GM06990 (cell line): ENCODE results near the gene LMO3.

Experiments used
- DNase-seq: peaks from one replicate; pipeline ENCODE4 v3.0.0-alpha.2; 2011; ENCODE audit not compliant: insufficient read length; ENCODE audit errors: extremely low read depth
- H3K27me3 ChIP-seq: replicated peaks from 2 replicates; pipeline ENCODE4 v1.6.0; 2011; ENCODE audit warnings: low read length; ENCODE audit not compliant: control insufficient read depth, insufficient read depth
- H3K36me3 ChIP-seq: 2 replicates; pipeline ENCODE4 v1.5.1; 2011; ENCODE audit warnings: low read length; ENCODE audit not compliant: control insufficient read depth, insufficient read depth
- H3K4me3 ChIP-seq: replicated peaks from 2 replicates; pipeline ENCODE4 v1.5.1; 2011; ENCODE audit warnings: low read depth, mild to moderate bottlenecking, control low read depth, low read length
- CTCF ChIP-seq: IDR thresholded peaks from 2 replicates; pipeline ENCODE4 v1.5.1; 2011; ENCODE audit warnings: low read length, control low read depth, mild to moderate bottlenecking, inconsistent platforms; ENCODE audit not compliant: insufficient read depth, poor library complexity, severe bottlenecking

LMO3 gene

DNA sequence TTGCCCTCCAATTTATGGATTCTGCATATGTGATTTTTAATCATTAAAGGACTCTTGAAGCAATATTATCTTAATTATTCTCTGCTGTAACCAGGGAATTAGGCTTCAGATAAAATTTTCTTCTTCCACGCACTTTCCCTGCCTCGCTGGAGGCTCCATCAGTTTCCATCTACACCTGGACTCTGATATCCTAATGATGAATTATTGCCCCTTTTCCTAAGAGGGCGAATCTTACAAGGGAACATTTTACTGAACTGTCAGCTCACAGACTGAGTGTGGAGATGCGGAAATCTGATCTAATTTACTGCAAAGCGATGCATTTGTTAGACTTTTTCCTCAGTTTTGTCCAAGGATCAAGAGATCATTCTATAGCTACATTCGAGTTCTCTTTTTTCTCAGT lies 43.0 kb downstream of the LMO3 start:
- Histone ChIP-seq H3K27me3 (no peaks in the 10 kb centered on the region), H3K36me3 (no peaks in the 10 kb centered on the region), H3K4me3 (no peak overlapping the region)
- no peak for TF ChIP-seq CTCF
- DNase-seq: no peak

DNA sequence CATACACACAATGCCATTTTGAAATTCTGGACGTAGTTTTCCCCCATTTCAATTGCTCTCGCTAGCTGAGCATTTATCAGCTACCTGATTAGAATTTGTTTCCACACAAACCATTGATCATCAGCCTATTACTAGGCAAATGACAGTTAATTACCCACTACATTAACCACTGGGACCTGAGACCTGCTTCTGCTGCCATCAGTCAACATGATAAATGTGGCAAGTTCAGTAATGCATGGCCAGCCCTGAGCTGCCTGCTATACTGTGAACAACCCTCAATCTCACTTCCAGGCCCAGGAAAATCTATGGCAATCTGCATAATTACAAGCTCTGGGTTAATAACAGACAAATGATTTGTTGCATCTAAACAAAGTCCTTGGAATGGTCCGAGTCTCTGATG lies 43.5 kb downstream of the LMO3 start:
- H3K27me3 ChIP-seq: no peaks in the 10 kb centered on the region
- no peak for TF ChIP-seq CTCF
- H3K4me3 ChIP-seq: no peak overlapping the region
- DNase-seq: no peak
- H3K36me3 ChIP-seq: no peaks in the 10 kb centered on the region

DNA sequence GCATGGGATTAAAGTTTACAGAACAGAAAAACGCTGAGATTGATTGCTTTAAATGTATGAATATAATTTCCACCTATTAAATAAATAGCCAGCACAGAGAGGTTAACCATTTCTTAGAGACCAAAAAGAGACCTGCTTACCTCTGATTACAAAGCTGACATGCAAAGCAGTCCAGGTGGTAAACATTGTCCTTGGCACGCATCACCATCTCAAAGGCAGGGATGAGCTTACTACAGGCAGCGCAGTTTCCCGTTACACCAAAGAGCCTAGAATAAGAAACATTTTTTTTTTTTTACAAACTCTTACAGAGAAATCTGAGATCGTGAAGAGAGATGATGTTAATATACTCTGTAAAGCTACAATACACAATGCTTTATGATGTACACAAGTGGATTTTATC lies 45.7 kb downstream of the LMO3 start:
- Histone ChIP-seq H3K4me3 (no peak overlapping the region), H3K36me3 (no peaks in the 10 kb centered on the region), H3K27me3 (no peaks in the 10 kb centered on the region)
- no peak for TF ChIP-seq CTCF
- no peak for DNase-seq

DNA sequence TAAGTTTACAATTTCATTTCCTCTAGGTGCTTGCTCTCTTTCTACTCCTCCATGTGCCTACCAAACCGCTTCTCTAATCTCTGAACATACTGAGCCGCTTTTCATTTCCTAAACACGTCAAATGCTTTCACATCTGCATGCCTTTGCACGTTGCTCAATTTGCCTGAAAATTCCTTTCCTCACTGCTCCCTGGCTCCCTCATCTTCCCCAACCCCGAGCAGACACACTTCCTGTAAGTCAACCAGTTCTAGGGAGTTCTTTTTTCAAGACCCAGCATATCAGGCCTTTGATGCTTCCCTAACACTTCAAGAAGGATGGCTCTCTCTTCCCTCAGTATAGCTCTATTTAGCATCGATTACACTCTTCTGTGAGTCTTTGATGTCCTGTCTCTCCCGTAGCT lies 50.3 kb downstream of the LMO3 start:
- no peak for DNase-seq
- no peak for TF ChIP-seq CTCF
- Histone ChIP-seq H3K36me3 (no peaks in the 10 kb centered on the region), H3K27me3 (no peaks in the 10 kb centered on the region), H3K4me3 (no peak overlapping the region)

DNA sequence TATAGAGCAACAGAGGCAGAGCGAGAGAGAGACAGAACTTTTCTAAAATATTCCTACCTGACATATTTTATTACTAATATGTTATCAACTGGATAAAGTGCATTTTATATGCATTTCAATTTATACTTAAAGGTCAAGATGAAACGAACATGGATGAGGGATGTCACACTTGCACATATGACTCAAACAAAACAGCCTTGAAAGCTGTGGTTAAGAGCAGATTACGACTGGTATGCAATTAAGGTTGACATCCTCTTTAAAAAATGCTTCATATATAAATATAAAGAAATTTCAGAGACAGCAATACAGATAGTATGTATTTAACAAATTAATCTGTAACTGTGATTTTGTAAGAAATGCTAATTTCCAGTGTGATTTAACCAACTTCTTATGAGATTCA lies 52.5 kb downstream of the LMO3 start:
- no peak overlapping the region for H3K4me3 ChIP-seq
- no peak for DNase-seq

More for the DNA sequence above, 52.5 kb downstream of the LMO3 start:
- H3K27me3 ChIP-seq: no peaks in the 10 kb centered on the region
- no peaks in the 10 kb centered on the region for H3K36me3 ChIP-seq
- no peak for TF ChIP-seq CTCF
